ENCODE measurements around the gene AQP2. TPM values are rescaled to one million over a fixed set of nuclear protein-coding genes. Genes with fewer than 3 reads are reported as not detected.

AQP2 gene
- total and polyA plus RNA-seq, 2 of the 4 experiments (the other 2 are of a cell fraction): not detected

- Histone ChIP-seq H3K9me1 (ENCODE audit: insufficient read depth, low read length) (no peaks in the 10 kb centered on the region), H4K5ac (ENCODE audit: low read depth, low read length) (no peak overlapping the region), H2BK120ac (ENCODE audit: low read depth, low read length) (no peak overlapping the region), H4K20me1 (ENCODE audit: insufficient read depth, low read length) (no peaks in the 10 kb centered on the region), H3K27ac (ENCODE audit: insufficient read depth, low read length) (no peak overlapping the region), H3K56ac (ENCODE audit: extremely low read depth, insufficient read depth, low read length) (no peak overlapping the region), H2BK5ac (ENCODE audit: low read depth, low read length, poor library complexity, severe bottlenecking) (no peak overlapping the region), H3K79me1 (ENCODE audit: low read depth in 1 of 2, low read length in 2 of 2) (no peaks in the 10 kb centered on the region), H4K91ac (ENCODE audit: insufficient read depth, low read depth, low read length) (no peak overlapping the region), H3K4me1 (ENCODE audit: control insufficient read depth, insufficient read depth, low read length) (no peaks in the 10 kb centered on the region), H3K9ac (ENCODE audit: low read depth, low read length) (no peak overlapping the region), H3K14ac (replicated peaks; ENCODE audit: low read depth, low read length) (no peak overlapping the region), H3K36me3 (ENCODE audit: control insufficient read depth, insufficient read depth, low read length) (no peaks in the 10 kb centered on the region), H2AFZ (replicated peaks; ENCODE audit: low read length, poor library complexity) (no peak overlapping the region), H3K9me3 (ENCODE audit: control insufficient read depth, insufficient read depth, low read length) (no peaks in the 10 kb centered on the region), H2AK9ac (replicated peaks; ENCODE audit: low read depth, low read length, poor library complexity) (no peak overlapping the region), H2BK20ac (ENCODE audit: low read depth, low read length) (no peak overlapping the region), H2AK5ac (ENCODE audit: low read depth, low read length) (no peak overlapping the region), H3K18ac (ENCODE audit: low read depth, low read length) (no peak overlapping the region), H4K8ac (ENCODE audit: low read depth in 2 of 2, low read length in 2 of 2) (no peak overlapping the region), H2BK15ac (ENCODE audit: low read depth, low read length) (no peak overlapping the region), H3K4me3 (ENCODE audit: insufficient read depth, low read depth, low read length) (no peak overlapping the region), H3K4ac (ENCODE audit: low read depth, low read length) (no peak overlapping the region), H3K27me3 (ENCODE audit: control insufficient read depth, insufficient read depth, low read length) (peaks cover 54% of the 10 kb centered on the region), H3K23ac (ENCODE audit: low read depth, low read length) (no peak overlapping the region), H3K4me2 (ENCODE audit: low read depth, low read length) (no peak overlapping the region)
- no peak for ATAC-seq (ENCODE audit: low read depth)
- in situ Hi-C loops (cut with MboI; ENCODE audit: low sequenced_read_pairs): loop anchor here (5.0 to 10.0 kb wide), 2 partner anchors 86 to 204 kb away; partner anchors contain the start of gene ASIC1
- intact Hi-C loops (cut with micrococcal nuclease): no loop called here
- WGBS, 2 experiments (ENCODE audit: extremely low coverage in 2 of 2, insufficient read length in 1 of 2): 83% methylated on average over 1 of the region's 6 CpGs; no CpG with 5 or more reads in 1 of the 2 experiments
- no TSS peak for BruUV-seq (replicated peaks)
- CTCF ChIA-PET: interaction anchor here (1.2 kb wide), 1 partner anchor 85 kb away, joined by 4 read pairs; no protein-coding TSS in a partner anchor
- DNase-seq: no peak
- POLR2A ChIA-PET (ENCODE audit: unreplicated experiment): no interaction called here
- dilution Hi-C loops (cut with HindIII; ENCODE audit: low sequenced_read_pairs, unreplicated experiment): no loop called here
- no peak for TF ChIP-seq BHLHE40 (IDR thresholded peaks at IDR 0.05; ENCODE audit: low read depth, low read length)
- no peak for TF ChIP-seq MAZ (IDR thresholded peaks at IDR 0.05; ENCODE audit: borderline replicate concordance, low read depth, low read length)
- TF ChIP-seq USF2 (IDR thresholded peaks at IDR 0.05; ENCODE audit: low read depth, low read length): no peak
- no peak for TF ChIP-seq POLR2A (IDR thresholded peaks at IDR 0.05; ENCODE audit: low read depth, low read length)
- TF ChIP-seq NFE2L2 (IDR thresholded peaks at IDR 0.05; ENCODE audit: low read depth, low read length): no peak
- no peak for TF ChIP-seq RFX5 (IDR thresholded peaks at IDR 0.05; ENCODE audit: low read depth, low read length)
- no peak for TF ChIP-seq RCOR1 (IDR thresholded peaks at IDR 0.05; ENCODE audit: insufficient replicate concordance, low read length)
Measured at GRCh38 chr12:49971141-49971540, 20.6 kb downstream of the AQP2 start.

All from IMR-90 (cell line).